GM18508 (cell line): ENCODE data around the gene FBXO44.

Experiments
- ATAC-seq: cut with Tn5 transposase; IDR thresholded peaks from one replicate; pipeline ENCODE4 v1.9.1; 2021; ENCODE audit warnings: moderate number of reproducible peaks; ENCODE audit not compliant: insufficient read depth, unreplicated experiment

FBXO44 gene

DNA sequence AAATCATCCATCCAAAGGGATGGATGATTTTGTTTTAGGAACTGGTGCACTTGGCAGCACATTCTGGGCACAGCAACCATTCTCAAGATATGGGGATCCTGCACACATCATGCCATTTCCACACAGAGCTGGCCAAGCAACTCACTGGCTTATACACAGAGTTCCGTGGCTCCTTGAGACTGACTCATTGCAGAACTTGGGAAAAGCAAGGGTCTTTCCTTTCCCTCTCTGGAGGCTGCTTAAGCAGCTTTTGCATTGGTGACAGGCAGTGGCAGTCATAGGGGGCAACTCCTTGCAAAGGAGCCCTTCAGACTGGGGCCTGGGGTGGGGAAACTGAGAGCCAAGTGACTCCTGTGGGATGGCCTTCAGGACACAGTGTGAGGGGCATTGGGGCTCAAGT lies 28.1 kb downstream of the FBXO44 start:
- ATAC-seq: no peak

DNA sequence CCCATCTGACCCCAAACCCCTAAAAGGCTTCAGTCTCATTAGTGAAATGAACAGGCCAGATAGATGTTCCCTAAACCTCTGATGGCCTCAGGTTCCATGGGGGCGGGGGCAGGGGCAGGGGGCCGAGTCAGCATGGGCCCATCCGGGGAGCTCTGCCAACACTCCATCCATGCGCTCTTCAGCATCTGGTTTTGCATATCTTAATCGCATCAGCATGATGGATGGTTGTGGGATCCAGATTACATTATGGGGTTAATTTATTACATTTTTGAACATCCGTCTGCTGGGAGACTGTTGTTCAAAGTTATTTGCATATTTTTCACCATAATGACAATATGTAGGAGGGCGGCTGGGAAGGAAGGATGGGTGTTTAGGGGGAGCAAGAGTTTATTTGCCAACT lies 29.4 kb downstream of the FBXO44 start:
- ATAC-seq: no peak

DNA sequence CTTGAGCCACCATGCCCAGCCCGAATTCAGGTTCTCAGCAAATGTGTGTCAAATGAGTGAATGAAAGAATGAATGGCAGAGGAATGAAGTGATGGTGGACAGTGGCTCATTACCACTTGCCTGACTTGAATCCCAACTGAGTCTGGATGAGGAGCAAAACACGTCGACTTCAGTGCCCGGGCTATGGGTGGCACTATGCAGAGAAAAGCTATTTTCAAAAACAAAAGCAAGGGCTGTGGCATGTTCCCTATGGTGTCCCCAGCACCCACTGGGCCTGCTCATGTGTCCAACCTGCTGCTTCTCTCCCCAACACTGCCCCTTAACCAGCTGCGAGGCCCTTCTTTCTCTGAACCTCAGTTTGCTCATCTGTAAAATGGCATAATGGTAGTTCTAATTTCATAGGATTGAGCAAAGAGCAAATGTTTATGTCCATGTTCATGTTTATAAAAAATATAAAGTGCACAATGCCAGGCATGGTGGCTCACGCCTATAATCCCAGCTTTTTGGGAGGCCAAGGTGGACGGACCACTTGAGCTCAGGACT lies 30.6 kb downstream of the FBXO44 start:
- no peak for ATAC-seq

DNA sequence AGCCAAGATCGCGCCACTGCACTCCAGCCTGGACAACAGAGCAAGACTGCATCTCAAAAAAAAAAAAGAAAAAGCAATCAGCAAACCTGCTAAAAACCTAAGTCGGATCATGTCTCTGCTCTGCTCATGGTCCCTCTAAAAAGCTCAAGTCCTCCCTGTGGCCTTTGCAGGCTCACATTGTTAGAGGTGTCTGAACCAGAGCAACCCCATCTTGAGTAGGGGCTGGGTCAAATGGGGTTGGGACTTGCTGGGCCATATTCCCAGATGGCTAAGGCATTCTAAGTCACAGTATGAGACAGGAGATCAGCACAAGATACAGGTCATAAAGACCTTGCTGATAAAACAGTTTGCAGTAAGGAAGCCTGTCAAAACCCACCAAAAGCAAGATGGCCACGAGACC lies 33.8 kb downstream of the FBXO44 start:
- ATAC-seq: no peak

- no peak for ATAC-seq
Measured at GRCh38 chr1:11690397-11691301, 36.0 kb downstream of the FBXO44 start.

- no peak for ATAC-seq
Measured at GRCh38 chr1:11691302-11691914, 36.7 kb downstream of the FBXO44 start, which contains the start of gene DRAXIN. Gene DRAXIN (plus strand): TSS chr1:11691710. CDS start chr1:11706259, 14,549 bp downstream.

GRCh38 chr1:11691928-11692711 lies 37.4 kb downstream of the FBXO44 start:
- no peak for ATAC-seq

DNA sequence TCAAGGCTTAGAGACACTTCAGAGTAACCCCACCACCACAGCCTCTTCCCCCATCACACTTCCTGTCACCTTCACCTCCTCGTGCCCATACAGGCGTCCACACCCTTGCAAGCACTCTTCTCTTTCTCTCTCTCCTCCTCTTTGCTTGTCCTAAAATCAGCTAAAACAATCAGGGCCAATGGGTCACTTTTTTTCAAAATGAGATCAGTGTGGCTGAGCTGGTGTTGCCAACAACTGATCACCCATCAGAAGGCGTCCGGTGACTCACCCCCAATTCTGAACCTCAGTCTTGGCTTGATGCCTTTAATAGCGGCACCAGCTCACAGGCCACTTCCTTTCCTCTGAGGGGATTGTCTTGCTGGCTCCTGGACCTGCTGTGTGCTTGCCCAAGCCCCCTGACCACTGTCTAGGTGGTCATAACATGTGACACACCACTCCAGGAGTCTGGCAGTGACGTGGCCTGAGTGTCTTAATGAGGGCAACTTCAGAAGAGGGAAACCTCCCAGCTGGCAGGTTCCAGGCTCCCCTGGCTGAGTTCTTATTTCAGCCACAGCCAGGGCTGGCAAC lies 38.4 kb downstream of the FBXO44 start:
- ATAC-seq: no peak

DNA sequence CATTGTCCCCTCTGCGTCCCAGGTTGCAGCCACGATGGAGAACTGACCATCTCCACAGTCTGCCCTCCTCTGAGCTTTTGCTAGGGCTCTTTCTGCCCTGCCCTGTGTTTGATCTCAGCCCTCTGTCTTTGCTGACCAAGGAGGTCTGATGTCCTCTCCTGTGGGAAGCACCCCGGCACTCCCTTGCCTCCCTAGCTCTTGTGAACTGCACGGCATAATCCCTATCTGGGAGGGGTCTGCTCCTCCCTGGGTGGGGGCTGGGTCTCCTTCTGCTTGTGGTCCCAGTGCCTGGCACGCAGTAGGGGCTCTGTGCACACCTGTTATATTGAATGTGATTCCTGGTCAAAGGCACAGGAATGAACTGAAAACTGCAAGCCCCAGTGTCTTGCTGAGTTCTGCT lies 39.2 kb downstream of the FBXO44 start:
- no peak for ATAC-seq

DNA sequence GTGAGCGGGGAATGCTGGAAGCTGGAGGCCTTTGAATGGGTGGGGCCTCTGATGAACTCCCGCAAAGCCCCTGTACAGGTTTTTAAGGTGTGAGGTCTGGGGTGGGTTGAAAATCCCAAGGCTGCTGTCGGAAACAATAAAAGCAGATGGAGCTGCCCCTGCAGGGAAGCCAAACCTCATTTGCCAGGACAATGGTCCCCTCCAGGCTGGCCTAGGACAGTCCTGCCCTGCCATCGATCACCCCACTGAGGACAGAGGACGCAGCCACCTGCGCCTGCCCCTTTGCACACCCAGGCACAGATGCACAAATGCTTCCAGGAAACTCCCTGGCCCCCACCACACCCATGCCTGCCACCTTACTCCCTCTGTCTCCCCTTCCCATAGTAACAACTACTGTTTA lies 41.2 kb downstream of the FBXO44 start:
- no peak for ATAC-seq

GRCh38 chr1:11697188-11697892 lies 42.7 kb downstream of the FBXO44 start:
- ATAC-seq: no peak

- ATAC-seq: no peak
Measured at GRCh38 chr1:11697893-11698210, 43.2 kb downstream of the FBXO44 start.

- ATAC-seq: no peak
Measured at GRCh38 chr1:11700601-11701467, 46.2 kb downstream of the FBXO44 start.

DNA sequence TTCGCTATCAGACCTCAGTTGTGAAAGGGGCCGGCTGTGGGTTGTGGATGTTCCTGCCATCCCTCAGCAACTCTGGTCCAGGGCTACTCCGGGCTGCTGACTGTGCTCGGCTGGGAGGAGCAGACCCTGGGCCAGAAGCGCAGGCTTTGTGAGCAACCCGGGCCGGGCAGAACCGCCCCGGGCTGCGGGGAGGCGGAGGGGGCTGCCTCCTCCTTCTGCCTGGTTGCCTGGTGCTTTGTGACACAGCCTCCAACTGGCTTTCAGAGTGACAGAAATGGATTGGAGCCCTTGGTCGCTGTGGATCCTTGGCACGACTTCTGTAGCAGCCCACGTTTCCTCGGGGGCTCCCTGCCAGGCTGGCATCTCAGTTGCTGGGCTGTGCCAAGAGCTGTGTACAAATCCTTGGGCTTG lies 46.9 kb downstream of the FBXO44 start:
- no peak for ATAC-seq

GRCh38 chr1:11701981-11702803 lies 47.5 kb downstream of the FBXO44 start:
- ATAC-seq: no peak

GRCh38 chr1:11703357-11704193 lies 48.9 kb downstream of the FBXO44 start:
- ATAC-seq: no peak

GRCh38 chr1:11704194-11704529 lies 49.5 kb downstream of the FBXO44 start:
- ATAC-seq: no peak
